Subcutaneous preadipocyte (primary cell): ENCODE results near the gene MN1. TPM values are rescaled to one million over a fixed set of nuclear protein-coding genes. Genes with fewer than 3 reads are reported as not detected.

Experiments used
- total RNA-seq: library from RNA; depleted of rRNA; stranded (reverse); fragments of >200 nt; gene quantifications from 2 replicates; pipeline ENCODE4 v1.2.3, GENCODE V29; 2012

The MN1 gene
- 1.8 and 4.1 TPM in 2 replicates for total RNA-seq

DNA sequence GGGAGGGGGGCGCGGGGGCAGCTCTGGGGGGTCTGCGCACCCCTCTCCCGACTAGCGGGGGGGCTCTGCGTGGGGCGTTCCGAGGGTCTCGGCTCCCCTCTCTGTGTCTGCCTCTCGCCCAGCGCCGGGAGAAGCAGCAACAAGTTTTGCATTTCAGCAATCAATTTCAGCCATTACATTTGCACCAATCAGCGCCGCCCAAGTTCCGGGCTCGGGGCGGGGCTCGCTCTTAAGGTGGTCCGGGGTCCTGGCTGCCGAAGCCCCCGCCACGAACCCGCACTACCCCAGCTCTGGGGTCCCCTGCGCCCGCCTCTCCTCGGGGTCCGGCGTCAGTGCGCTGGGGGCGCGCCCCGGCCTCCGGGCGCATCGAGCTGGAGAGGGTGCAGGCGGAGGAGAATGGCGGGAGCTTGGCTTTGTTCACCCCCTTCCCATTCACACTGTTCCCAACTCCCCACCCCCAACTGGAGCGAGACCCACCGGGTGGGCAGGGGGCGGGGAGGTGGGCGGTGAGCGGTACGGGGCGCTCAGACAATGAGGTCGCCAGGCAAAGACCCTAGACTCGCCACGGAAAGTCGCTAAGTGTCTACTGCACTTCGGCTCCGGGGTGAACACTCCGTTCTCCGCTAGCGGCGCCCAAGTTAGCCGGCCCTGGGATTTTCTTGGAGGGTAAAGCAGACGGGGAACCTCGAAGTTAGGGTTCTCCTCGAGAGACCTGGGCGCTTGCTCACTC is at the start of gene MN1:
Gene MN1, minus strand, starts transcription at position 141 of the 730 bp plus-strand sequence. CDS start 1,213 bp downstream, outside the sequence.

Other genes with a start within 250 kb of the MN1 start
- gene PITPNB, start 117.5 kb upstream of the MN1 start, total RNA-seq = 20.6 and 28.7 TPM in 2 replicates